Bone marrow (tissue), 2 donors: ENCODE data around the gene ITGB6.

Experiments
- DNase-seq, 2 donors: peaks; one replicate each; lab custom pipeline; 2025; lab: John Stamatoyannopoulos, UW

The ITGB6 gene

DNA sequence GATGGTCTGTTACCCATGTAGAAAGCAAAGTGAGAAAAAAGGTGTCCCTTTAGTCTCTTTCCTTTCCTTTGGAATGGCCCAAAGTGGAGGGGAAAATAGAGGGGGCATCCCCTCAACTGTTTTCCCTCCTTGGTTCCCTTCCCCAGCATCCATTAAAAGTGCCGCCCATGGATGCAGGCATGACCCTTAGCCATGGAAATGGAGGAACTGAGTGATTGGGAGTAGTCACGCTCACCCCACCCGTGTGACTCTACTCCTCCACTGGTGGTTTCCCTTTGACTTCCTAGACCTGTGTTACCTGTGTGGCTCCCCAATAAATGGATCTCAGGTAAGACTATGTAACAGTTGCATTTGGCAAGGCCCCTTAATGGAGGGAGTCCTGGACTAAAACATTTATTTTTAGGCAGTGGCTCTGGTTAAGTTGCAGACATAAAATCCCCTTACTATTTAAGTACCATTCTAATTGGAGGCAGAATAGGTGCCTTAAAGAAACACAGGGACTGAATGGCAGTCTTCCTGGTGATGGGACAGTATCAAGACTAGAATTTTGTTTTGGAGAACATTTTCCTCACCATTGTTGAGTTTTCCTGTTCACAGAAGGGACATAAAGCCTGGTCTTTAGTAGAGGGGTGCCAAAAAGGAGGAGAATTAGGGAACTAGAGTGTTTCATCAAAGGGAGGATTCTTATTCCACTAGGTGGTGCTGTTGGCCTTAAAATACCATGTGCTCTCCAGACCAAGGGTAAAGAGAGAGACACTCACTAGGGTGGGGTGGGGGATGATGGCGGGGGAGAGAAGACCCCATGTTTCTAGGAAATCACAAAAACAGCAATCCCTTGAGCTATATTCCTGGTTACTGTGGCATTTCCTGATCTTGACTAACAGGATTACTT lies 112.0 kb downstream of the ITGB6 start:
- DNase-seq = no peak

DNA sequence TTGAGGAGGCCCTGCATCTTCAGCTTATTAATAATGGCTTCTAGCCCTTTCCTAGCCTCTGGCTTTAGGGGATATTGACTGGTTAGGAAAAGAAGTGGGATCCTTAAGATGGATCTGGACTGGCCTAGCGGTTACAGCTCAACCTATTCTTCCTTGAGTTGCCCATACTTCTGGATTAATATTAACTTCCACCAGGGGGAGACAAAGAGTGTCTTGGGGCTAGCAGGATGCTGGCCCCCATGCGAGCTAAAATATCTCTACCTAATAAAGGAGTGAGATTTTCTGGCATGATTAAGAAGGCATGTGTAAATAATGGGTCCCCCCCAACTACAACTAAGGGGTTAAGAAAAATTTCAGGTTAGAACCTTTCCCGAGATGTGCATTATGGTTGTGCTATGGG lies 114.4 kb downstream of the ITGB6 start:
- DNase-seq = no peak

DNA sequence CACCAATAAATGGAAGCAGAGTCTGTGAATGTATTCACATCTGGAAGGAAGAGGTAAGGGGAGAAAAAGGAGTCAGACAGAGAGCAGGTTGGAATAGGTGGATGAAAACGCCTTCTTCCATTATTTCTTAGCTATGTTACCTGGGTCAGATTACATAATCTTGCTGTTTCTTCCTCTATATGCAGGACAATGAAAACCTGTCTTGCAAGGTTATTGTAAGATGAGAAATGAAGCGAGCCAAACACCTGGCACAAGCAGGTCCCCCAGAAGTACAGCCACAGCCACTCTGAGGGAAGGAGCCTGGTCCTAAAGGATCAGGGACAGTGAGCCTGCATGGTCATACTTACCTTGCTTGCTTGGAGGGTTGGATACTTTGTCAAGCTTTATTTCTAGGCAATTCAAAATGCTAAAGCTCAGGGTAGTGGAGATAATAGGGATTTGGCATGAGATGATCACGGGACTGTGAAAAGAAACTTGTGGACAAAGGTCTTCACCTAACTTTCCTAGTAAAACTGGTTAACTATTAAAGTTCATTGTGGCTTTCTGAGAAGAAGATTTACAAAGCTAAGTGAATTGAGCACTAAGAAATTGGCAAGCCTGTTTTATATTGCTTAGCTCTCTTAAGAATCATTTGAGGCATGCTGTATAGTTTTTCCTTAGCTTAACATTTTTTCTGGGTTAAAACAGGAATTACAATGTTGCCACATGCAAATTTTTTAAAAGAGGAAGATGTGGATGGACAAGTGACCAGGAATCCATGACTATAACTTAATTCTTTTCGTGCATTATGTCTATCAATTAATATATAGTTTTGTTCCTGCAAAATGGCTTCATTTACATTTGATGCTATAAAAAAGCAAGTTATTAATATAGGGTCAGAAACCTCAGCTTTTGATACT lies 121.9 kb downstream of the ITGB6 start:
- no peak for DNase-seq

DNA sequence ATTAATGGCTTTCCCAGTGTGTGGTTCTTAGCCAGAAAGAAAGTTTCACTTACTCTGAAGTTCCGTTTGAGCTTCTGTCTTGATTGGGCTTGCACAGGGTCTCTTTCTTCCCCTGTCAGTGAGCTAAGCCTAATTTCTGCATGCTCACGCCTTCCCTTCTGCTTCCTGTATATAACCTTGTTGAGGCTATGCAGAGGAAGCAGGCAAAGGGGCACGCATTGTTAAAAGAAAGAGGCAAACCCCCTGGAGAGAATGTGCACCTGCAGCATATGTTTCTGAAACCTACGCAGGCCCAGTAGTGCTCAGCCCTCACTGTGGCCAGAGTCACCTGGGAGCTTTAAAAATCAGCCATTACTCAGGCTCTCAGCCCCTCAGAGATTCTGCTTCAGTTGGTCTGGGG lies 123.2 kb downstream of the ITGB6 start:
- DNase-seq = peak in 1 of 2 donors; percentile 36

DNA sequence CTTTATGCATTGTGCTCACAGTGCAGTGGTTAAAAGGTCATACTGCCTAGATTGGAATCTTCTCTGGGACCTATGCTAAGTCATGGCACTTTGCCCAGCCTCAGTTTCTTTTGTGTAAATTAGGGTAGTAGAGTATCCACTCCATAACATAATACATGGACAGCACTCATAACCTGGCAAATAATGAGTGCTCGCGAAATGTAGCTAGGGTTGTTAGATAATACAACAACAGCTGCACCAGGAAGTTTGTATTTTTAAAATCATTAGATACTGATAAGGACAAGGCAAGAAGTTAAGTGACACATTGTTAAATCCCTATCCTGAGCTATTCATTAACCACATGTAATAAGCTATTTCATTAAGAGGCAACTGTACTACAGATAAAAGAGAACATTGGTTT lies 123.8 kb downstream of the ITGB6 start:
- no peak for DNase-seq

DNA sequence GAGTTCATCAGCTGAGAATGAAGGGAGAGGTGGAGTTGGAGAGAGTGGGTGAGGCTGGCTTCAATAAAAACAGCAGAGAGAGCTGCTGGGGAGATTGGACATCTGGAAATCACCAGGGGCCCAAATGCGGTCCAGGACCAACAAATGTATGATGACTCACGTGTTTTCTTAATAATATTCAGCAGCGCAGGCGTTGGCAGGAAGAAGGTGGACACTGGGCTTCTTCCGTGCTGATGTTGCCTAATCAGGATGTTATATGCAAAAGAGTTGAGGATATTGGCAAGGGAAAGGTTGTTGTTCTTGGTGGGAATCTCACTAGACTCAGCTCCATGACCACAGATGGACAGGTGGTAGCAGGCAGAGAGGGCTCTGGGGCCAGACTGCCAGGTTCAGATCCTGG lies 124.9 kb downstream of the ITGB6 start:
- no peak for DNase-seq

DNA sequence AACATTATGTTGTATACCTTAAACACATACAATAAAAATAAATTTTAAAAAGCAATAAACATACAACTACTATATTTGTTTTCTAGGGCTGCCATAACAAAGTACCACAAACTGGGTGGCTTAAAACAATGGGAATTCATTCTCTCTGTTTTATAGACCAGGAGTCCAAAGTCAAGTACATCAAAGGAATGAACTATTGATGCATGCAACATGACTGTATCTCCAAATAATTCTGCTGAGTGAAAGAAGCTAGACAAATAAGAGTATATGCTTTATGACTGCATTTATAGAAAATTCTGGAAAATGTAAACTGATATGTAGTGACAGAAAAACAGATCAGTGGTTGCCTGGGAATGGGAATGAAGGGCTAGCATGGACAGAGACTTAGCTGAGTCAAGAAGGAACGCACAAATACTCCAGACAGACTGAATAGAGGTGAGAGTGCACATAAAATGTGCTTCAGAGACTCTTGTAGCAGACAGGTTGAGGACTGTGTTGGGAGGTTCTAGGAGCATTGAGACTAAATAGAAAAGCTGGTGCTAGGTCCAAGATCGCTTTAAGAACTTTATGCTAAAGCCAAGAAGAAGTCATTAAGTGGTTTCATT lies 126.7 kb downstream of the ITGB6 start:
- no peak for DNase-seq

DNA sequence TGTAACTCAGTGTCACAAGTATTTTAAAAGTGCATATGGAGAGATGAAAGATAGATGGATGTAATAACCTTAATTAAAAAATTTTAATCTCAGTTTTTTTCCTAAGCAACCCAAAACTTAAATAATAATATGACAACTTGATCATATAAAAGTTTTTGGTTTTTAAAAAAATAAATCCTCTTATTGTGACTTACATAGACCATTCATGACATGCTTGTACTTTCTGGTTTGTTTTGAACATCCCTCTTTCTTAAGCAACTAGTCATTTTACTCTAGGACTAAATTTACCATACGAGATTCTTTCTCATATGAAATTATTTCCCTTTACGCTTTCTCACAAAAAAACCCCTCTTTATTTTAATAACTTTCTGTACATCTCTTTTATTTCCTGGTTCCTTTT lies 131.2 kb downstream of the ITGB6 start:
- DNase-seq = no peak

DNA sequence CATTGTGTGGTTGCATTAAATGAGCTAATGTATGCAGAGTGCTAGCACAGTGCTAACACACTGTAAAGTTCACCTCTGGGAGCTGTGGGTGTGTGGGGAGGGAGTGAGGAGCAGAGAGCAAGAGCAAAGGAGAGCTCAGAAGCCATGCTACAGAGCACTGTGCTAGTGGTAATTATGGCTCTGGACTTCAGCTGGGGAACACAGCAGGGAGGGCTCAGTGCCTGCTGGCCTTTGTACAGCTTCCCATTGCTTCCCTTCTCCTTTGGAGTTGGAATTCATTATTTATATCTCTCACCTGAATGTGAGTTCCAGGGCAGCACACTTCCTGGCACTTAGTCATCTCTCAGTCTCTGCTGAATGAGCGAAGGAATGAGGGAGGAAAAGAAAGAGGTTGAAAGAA lies 135.2 kb downstream of the ITGB6 start:
- DNase-seq = no peak

DNA sequence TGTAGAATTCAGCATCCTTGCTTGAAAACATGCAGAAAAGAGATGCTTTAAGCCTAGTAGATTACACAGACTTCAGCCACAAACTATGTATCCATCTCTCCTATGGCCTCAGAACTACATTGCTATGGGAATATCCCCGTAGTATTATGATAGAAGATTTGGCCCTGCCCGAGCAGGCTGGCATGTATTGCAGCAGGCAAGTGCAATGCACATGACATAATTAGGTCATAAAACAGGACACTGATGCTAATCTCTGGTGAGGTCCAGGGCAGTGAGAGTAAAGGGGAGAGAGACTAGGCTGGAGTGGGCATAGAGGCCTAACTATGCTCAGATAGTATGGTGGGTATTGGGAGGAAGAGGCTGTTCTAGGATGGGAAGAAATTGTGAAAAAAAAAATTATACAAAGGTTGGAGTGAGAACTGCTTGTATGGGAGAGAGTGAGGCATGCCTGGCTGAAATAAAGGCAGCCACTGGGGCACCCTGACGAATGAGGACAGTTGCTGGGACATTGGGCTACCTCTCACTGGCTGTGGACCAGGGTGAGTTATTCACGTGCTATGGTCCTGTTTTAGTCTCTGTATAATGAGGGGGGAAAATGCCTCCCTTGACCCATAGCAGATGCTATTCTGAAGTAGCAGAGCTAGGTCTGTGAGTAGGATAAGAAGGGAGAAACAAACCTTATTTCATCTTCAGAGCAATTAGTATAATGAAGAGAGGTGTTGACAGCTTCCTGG lies 136.0 kb downstream of the ITGB6 start:
- no peak for DNase-seq

DNA sequence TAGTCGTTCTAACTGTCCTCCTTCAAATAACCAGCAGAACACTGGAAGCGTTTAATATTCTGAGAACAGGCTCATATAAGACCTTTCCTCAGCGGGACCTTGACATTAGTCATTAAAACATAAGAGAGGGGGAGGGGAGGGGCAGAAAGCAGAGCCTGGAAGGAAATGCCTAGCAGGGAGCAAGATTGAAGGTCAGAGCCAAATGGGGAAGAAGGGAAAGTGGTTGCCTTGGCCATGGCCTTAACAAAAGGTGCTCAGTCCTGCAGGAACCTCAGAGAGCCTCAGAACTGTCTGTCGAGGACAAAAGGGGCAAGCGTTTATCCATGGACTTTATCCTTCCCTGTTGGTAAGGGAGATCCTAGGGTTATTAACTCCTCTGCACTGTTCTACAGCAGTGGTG lies 136.8 kb downstream of the ITGB6 start:
- no peak for DNase-seq

DNA sequence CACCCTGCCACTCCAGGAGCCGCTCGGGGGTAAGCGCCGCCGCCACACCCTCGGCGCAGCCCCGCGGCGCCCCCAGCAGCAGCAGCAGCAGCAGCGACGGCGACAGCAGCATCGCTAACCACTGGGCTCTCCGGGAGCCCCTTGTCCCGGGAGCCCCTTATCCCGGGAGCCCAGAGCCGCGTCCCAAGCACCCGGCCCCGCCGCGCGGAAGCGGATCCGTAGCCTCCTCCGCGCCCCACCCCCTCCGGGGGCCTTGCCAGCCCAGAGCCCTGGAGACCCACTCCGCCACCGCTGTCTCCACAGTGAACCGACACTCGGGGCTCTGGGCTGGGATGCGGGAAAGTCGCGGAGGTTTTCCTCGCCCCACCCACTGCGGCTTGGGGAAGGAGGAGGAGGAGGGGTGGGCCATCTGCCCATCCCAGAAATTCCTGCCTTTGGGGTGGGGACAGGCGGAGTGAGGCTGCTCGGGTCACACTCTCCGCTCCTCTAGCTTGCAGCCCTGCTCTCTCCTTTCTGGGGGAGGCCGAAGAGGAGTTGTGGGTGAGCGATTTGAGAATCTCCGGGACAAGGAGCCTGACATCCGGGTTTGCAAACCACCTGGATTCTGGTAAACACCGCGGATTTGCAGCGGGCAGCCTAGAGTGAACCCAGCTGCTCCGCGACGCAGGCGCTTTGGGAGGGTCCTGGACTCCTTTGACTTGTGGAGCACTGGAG lies 137.6 kb downstream of the ITGB6 start, which contains the start of gene PLA2R1:
TSS of gene PLA2R1 (minus strand) at position 324 of the 714 bp plus-strand sequence. CDS start at position 112, 212 bp downstream.
- no peak for DNase-seq

DNA sequence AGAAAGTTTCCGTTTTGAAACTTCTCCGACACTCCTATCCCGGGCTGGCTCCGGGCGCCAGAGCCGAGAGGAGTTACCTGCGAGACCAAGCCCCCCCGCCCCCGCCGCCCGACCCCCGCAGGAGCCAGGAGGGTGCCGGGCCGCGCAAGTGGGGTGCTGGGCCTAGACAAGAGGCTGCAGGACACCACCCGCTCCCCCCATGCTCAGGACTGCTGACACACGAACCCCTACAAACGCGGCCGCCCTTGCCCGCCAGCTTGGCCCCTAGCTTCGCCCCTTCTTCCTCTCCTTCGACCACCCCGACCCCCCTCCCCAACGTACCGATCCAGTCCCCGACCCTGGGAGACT lies 138.2 kb downstream of the ITGB6 start:
- DNase-seq = no peak

DNA sequence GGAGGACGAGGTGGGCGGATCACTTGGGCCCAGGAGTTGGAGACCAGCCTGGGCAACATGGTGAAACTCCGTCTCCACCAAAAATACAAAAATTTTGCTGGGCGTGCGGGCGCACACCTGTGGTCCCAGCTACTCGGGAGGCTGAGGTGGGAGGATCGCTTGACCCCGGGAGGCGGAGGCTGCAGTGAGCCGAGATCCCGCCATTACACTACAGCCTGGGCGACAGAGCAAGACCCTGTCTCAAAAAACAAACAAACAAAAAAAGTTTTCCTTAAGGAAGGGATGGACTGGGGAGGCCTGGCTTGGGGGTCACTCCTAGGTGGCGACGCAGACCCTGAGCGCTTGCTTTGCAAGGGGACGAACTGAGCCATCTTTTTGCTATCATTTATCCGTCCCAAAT lies 138.5 kb downstream of the ITGB6 start:
- no peak for DNase-seq

DNA sequence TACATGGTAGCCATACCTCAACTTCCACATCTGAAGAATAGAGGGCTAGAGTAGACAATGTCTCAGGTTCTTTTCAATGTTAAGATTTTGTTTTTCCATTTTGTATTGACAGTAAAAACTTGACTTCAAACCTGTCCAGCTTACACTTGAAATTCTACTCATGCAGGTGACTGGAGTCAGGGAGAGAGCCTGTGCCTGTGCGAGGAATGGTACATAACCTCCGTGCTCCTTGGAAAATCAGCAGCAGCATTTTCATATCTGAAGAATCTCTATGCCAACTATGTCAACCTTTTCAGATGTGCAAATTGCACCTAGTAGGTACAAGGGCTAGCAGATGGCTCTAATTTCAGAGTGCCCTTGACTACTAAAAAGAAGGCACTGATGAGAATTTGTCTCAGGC lies 139.8 kb downstream of the ITGB6 start:
- no peak for DNase-seq

DNA sequence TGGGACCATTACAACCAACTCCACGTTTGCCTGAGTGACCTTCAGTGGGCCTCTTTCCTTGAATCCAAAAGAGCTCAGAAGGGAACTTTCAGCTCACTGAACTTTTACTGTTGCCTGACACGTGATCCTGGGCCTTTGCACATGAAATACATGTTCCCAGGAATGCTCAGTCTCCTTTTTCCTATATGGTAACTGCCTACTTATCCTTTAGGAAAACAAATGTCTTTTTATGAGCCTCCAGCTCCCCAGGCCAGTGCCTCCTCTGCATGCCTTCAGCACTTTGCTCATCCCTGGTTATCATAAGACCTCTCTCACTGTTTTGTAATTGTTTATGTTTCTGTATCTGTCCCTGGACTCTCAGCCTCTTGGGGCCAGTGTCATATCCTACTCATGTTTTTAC lies 142.7 kb downstream of the ITGB6 start:
- DNase-seq = no peak

DNA sequence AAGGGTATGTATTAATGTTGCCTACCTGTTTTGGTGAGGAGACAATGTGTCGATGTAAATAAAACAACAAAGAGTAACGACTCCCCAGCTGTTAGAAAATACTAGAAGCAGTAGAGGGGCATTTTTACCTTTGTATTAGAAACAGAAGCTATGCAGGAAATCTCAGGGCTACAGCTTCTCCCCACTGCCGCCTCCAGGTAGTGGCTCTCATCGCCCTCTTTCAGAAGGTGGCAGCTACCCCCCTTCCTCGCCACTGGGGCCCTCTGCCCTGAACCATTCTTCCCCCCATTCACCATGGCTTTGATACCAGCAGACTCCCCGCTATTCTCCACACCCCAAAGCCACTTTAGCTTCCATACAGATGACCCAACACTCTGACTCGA lies 144.4 kb downstream of the ITGB6 start:
- no peak for DNase-seq

DNA sequence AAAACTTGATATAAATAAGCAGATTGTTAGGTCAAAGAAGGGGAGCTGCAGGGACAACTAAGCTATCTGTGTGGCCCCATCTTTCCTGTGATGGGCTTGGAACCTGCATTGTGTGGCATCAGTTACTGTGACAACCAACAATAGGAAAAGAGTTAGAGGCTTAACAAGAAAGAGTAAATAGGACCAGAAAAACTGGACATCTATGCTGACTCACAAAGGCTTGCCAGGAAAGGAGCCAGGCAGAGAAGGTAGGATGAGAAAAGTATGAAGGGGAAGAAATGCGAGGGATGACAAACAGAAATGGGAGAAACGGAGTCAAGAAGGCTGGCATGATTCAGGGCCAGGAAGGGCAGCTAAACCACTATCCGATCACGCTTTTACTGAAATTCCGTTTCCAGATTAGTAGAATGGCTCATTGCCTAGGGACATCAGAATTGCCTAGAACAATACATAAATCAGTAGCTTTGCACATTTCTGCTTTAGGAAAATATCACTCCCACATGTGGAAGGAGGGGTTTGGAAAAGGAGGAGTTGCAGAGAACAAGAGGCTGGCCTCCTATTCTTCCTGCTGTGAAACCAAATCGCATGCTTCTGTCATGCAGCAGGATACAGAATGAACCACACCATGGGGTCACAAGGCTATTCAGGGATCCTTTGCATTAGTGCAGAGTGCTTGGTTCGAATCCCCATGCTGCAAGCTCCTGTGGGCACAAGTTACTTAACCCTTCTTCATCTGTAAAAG lies 144.9 kb downstream of the ITGB6 start:
- no peak for DNase-seq

DNA sequence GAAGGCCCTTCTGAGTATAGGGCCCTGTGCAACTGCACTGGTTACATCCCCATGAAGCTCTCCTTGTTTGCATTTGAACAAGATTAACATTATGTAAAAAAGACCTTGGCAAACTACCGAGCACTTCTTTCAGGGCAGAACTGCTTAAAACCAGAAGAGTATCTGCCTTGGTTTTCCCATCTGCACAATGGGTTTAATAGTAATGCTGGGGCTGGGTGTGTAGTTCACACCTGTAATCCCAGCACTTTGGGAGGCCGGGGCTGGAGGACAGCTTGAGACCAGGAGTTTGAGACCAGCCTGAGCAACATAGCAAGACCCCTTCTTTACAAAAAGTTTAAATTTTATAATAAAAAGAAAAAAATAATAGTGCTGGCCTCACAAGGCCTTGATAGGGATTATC lies 146.1 kb downstream of the ITGB6 start:
- DNase-seq = no peak

DNA sequence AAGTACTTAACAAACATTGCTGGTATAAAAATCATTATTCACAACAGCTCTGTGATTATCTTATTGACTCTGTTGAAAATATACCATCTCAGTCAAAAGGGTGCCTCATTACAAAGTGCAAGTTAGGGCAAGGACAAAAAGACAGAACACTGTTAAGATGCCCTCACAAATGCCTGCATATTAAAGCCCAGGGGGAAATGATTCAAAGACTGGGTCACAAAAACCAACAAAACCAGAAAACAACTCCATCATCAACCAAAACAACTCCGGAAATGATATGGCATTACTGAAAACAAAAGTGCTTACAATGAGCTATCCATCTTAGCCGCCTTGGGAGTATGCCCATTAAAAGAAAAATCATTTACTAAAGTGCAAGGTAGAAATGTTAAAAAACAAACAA lies 147.5 kb downstream of the ITGB6 start:
- DNase-seq = no peak

DNA sequence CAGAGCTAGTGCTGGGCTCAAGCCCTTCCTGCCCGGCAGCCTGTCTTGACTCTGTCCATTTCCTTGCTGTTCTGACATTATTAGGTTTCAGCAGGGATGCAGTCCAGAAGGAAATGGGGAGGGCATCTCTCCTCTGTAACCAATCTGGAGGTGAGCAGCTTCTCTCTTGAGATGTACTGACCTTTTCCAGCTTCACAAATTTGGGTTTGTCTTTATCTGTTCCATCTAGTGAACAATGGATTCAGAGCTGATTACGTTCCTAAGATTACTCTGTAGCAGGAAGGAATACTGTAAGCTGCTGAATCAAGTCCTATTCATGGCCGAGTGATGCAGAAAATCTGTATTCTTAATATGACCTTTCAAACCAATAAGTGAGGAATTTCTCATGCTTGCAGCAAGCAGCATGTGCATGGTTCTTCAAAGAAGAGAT lies 148.7 kb downstream of the ITGB6 start:
- no peak for DNase-seq
